GM23338 (cell line): ENCODE measurements around the gene THUMPD3. TPM values are rescaled to one million over a fixed set of nuclear protein-coding genes. Genes with fewer than 3 reads are reported as not detected.

Experiments
- ATAC-seq: fragments of 200-7000 bp; cut with Tn5 transposase; 3 replicates; pipeline ENCODE4 v1.9.1; 2020
- DNase-seq: peaks from one replicate; pipeline ENCODE4 v3.0.0-alpha.2; 2015; ENCODE audit warnings: low spot score
- H2AFZ ChIP-seq: fragments of 200-600 bp; sonication (generic); 2 replicates; pipeline ENCODE4 v1.8.0; 2016; ENCODE audit warnings: antibody characterized with exemption, mild to moderate bottlenecking, moderate library complexity
- H3F3A ChIP-seq: fragments of 200-600 bp; sonication (generic); replicated peaks from 2 replicates; pipeline ENCODE4 v1.8.0; 2017; ENCODE audit warnings: antibody characterized with exemption, mixed run types, low read depth
- H3K27ac ChIP-seq: fragments of 200-600 bp; sonication (generic); 2 replicates; pipeline ENCODE4 v1.6.1; 2016; ENCODE audit warnings: low read depth
- H3K27me3 ChIP-seq: fragments of 200-600 bp; sonication (generic); 2 replicates; pipeline ENCODE4 v1.8.0; 2016; ENCODE audit warnings: mild to moderate bottlenecking, mixed run types, moderate library complexity; ENCODE audit not compliant: insufficient read depth
- H3K36me3 ChIP-seq: fragments of 200-600 bp; sonication (generic); 2 replicates; pipeline ENCODE4 v1.8.0; 2016; ENCODE audit warnings: mild to moderate bottlenecking; ENCODE audit not compliant: insufficient read depth
- H3K4me1 ChIP-seq: fragments of 200-600 bp; sonication (generic); 2 replicates; pipeline ENCODE4 v1.8.0; 2016; ENCODE audit warnings: mild to moderate bottlenecking, moderate library complexity; ENCODE audit not compliant: insufficient read depth
- H3K4me2 ChIP-seq: fragments of 200-600 bp; sonication (generic); 2 replicates; pipeline ENCODE4 v1.7.1; 2017; ENCODE audit warnings: mixed run types
- H3K4me3 ChIP-seq: fragments of 200-600 bp; sonication (generic); 2 replicates; pipeline ENCODE4 v1.6.1; 2016; ENCODE audit warnings: mixed run types
- H3K79me2 ChIP-seq: fragments of 200-600 bp; sonication (generic); replicated peaks from 2 replicates; pipeline ENCODE4 v1.8.0; 2017; ENCODE audit warnings: mild to moderate bottlenecking; ENCODE audit not compliant: insufficient read depth
- H3K9me2 ChIP-seq: fragments of 200-600 bp; sonication (generic); 2 replicates; pipeline ENCODE4 v1.8.0; 2017; ENCODE audit not compliant: insufficient read depth
- H4K20me1 ChIP-seq: fragments of 200-600 bp; sonication (generic); replicated peaks from 2 replicates; pipeline ENCODE4 v1.8.0; 2017; ENCODE audit warnings: mild to moderate bottlenecking; ENCODE audit not compliant: insufficient read depth
- H3K27ac Mint-ChIP-seq: 2 replicates; pipeline ENCODE4 v1.8.0; 2020; ENCODE audit warnings: inconsistent platforms, mild to moderate bottlenecking, moderate library complexity, mixed read lengths
- H3K27me3 Mint-ChIP-seq: 3 replicates; pipeline ENCODE4 v1.8.0; 2022; ENCODE audit warnings: low read depth, mild to moderate bottlenecking, moderate library complexity, mixed read lengths, inconsistent platforms; ENCODE audit not compliant: insufficient read depth, poor library complexity
- H3K36me3 Mint-ChIP-seq: 3 replicates; pipeline ENCODE4 v1.8.0; 2021; ENCODE audit warnings: low read depth, mild to moderate bottlenecking, inconsistent platforms, moderate library complexity, mixed read lengths
- H3K4me1 Mint-ChIP-seq: 3 replicates; pipeline ENCODE4 v1.8.0; 2020; ENCODE audit warnings: mild to moderate bottlenecking, inconsistent platforms, mixed read lengths
- H3K4me3 Mint-ChIP-seq: 3 replicates; pipeline ENCODE4 v1.8.0; 2021; ENCODE audit warnings: moderate library complexity, mild to moderate bottlenecking, inconsistent platforms, mixed read lengths
- H3K9me3 Mint-ChIP-seq: 3 replicates; pipeline ENCODE4 v1.8.0; 2020; ENCODE audit warnings: moderate library complexity, mild to moderate bottlenecking, inconsistent platforms, mixed read lengths
- CREB1 ChIP-seq: fragments of 250-450 bp; sonication (Bioruptor Pico); IDR thresholded peaks from 2 replicates; pipeline ENCODE4 v1.5.0; 2020; ENCODE audit warnings: low read depth, mild to moderate bottlenecking, moderate library complexity
- EZH2 ChIP-seq: fragments of 200-600 bp; sonication (generic); IDR thresholded peaks from one replicate; pipeline ENCODE4 v1.8.0; 2017; ENCODE audit warnings: antibody characterized with exemption, mild to moderate bottlenecking, low read depth; ENCODE audit not compliant: unreplicated experiment
- EZH2phosphoT487 ChIP-seq: fragments of 200-600 bp; sonication (generic); IDR thresholded peaks from one replicate; pipeline ENCODE4 v1.8.1; 2018; ENCODE audit warnings: antibody characterized with exemption; ENCODE audit not compliant: unreplicated experiment
- JUNB ChIP-seq: IDR thresholded peaks from one replicate; pipeline ENCODE4 v1.6.1; 2016; ENCODE audit warnings: antibody characterized with exemption; ENCODE audit not compliant: unreplicated experiment
- NANOG ChIP-seq: IDR thresholded peaks from 2 replicates; pipeline ENCODE4 v1.6.1; 2016; ENCODE audit warnings: antibody characterized with exemption, borderline replicate concordance
- POLR2AphosphoS5 ChIP-seq: IDR thresholded peaks from 2 replicates; pipeline ENCODE4 v1.6.1; 2016; ENCODE audit warnings: antibody characterized with exemption, low read depth
- STAT1 ChIP-seq: IDR thresholded peaks from one replicate; pipeline ENCODE4 v1.6.1; 2016; ENCODE audit warnings: antibody characterized with exemption; ENCODE audit not compliant: unreplicated experiment
- ZNF114 ChIP-seq: fragments of 250-450 bp; sonication (Bioruptor Pico); IDR thresholded peaks from 2 replicates; pipeline ENCODE4 v1.5.0; 2020; ENCODE audit warnings: mild to moderate bottlenecking, moderate library complexity
- ZNF331 ChIP-seq: fragments of 250-450 bp; sonication (Bioruptor Pico); IDR thresholded peaks from 2 replicates; pipeline ENCODE4 v1.5.0; 2020; ENCODE audit warnings: low read depth, mild to moderate bottlenecking, moderate library complexity
- polyA plus RNA-seq: library from polyadenylated mRNA; unstranded; fragments of >200 nt; fragmentation: Nextera tagmentation; extraction: Ambion mirVana; gene quantifications from 2 replicates; pipeline ENCODE4 v1.2.1, GENCODE V29; 2016
- total RNA-seq: library from RNA; depleted of rRNA; stranded (reverse); fragments of >200 nt; shearing (Covaris generic); gene quantifications from 2 replicates; pipeline ENCODE4 v1.2.3, GENCODE V29; 2014
- TF ChIP-seq, protein P1 (sequence below), 2 experiments: fragments of 200-600 bp in 1 of 2; sonication (generic) in 1 of 2; conservative IDR thresholded peaks; 2 replicates each; pipeline versions ENCODE4 v1.5.1 to v1.6.1; 2016 to 2017; ENCODE audit warnings: antibody characterized with exemption in 2 of 2, low read depth in 2 of 2, mild to moderate bottlenecking in 2 of 2, moderate library complexity in 1 of 2
- TF ChIP-seq, protein P2 (sequence below): fragments of 250-450 bp; sonication (Bioruptor Pico); IDR thresholded peaks from 2 replicates; pipeline ENCODE4 v1.5.0; 2020; ENCODE audit warnings: mild to moderate bottlenecking, moderate library complexity

Gene THUMPD3
- total and polyA plus RNA-seq, 2 experiments from 2014 or later, result 30.1 to 54.1 TPM

DNA sequence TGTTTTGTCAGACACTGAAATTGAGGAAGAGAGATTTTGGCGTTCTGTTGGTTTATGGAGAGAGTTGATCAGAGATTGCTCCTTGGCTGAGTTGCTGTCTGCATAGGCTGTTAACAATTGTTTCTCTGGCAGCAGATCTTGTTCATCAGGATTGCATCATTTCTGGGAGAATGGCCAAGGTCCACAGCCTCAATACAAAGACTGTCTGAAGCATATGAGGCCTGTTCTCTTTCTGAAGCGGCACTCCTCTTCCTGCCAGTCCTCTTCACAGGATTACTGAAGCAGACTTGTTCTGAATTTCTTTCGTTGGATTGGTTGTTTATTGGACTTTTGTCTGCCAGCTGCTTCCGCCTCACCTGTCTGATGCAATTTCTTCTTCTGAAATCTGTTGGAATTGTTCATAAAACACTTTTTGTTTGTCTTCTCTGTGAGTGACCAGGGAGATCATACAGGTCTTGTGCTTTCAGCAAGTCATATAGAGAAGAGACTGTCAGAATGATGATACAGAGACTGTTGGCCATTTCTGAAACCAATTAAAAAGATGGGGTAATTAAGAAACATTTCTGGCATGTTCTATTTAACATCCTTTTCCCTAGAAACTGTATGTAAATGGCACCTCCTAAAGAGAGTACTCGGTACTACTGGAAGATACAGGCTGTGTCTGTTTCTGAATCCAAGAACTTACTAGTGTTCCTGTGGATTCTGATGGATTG lies 60.0 kb downstream of the THUMPD3 start:
- no peaks in the 10 kb centered on the region for H3F3A ChIP-seq
- DNase-seq (peak; percentile 75), ATAC-seq (peak; percentile 85)
- Mint-ChIP-seq H3K27me3 (peaks cover 2% of the 10 kb centered on the region), H3K27ac (peak overlapping the region; percentile 98), H3K4me3 (peak overlapping the region; percentile 36), H3K36me3 (peaks cover 34% of the 10 kb centered on the region), H3K9me3 (no peaks in the 10 kb centered on the region), H3K4me1 (peaks cover 25% of the 10 kb centered on the region)
- peaks cover 21% of the 10 kb centered on the region; the same call in 1 of the 2 replicates for H4K20me1 ChIP-seq
- H3K27ac ChIP-seq, result peak overlapping the region; percentile 88
- TF ChIP-seq ZNF331, result no peak
- TF ChIP-seq, protein P1, sequence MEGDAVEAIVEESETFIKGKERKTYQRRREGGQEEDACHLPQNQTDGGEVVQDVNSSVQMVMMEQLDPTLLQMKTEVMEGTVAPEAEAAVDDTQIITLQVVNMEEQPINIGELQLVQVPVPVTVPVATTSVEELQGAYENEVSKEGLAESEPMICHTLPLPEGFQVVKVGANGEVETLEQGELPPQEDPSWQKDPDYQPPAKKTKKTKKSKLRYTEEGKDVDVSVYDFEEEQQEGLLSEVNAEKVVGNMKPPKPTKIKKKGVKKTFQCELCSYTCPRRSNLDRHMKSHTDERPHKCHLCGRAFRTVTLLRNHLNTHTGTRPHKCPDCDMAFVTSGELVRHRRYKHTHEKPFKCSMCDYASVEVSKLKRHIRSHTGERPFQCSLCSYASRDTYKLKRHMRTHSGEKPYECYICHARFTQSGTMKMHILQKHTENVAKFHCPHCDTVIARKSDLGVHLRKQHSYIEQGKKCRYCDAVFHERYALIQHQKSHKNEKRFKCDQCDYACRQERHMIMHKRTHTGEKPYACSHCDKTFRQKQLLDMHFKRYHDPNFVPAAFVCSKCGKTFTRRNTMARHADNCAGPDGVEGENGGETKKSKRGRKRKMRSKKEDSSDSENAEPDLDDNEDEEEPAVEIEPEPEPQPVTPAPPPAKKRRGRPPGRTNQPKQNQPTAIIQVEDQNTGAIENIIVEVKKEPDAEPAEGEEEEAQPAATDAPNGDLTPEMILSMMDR (conservative IDR thresholded peaks at IDR 0.05; ENCODE audit: low read depth in 2 of 2), result peak; percentile 55 to 73
- H3K4me2 ChIP-seq, result peak overlapping the region; percentile 34
- no peaks in the 10 kb centered on the region for H3K9me2 ChIP-seq
- no peaks in the 10 kb centered on the region for H3K27me3 ChIP-seq
- peaks cover 3% of the 10 kb centered on the region; the same call in 1 of the 2 replicates for H3K36me3 ChIP-seq
- H3K4me1 ChIP-seq, result peaks cover 16% of the 10 kb centered on the region
- no peak overlapping the region for H3K4me3 ChIP-seq
- H2AFZ ChIP-seq, result no peak overlapping the region
- peaks cover 98% of the 10 kb centered on the region for H3K79me2 ChIP-seq

DNA sequence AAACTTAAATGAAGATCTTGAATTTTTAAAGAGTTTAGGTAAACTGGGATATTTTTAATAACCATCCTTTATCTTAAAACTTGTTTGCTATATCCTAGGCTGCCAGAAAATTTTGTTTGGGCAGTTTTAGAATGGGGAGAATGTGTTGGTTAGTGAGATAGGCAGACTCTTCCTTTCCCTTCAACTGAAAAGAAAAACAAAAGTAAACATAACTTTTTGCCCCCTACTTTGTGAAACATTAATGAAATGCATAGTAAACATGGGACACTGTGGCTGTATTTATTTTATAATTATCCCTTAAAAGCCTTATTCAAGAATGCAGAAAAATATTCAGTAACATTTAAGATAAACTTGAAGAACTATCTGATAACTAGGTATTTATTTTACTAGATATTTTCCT lies 65.6 kb downstream of the THUMPD3 start:
- peaks cover 83% of the 10 kb centered on the region for H3K79me2 ChIP-seq
- Mint-ChIP-seq H3K4me3 (no peak overlapping the region), H3K27ac (no peak overlapping the region), H3K36me3 (peaks cover 80% of the 10 kb centered on the region), H3K4me1 (peaks cover 1% of the 10 kb centered on the region), H3K27me3 (peaks cover 2% of the 10 kb centered on the region), H3K9me3 (no peaks in the 10 kb centered on the region)
- no peaks in the 10 kb centered on the region for H3K9me2 ChIP-seq
- H4K20me1 ChIP-seq, result peaks cover 60% of the 10 kb centered on the region
- peak overlapping the region; percentile 33; the same call in 1 of the 2 replicates for H3K27ac ChIP-seq
- ATAC-seq (no peak), DNase-seq (no peak)
- no peak overlapping the region for H3K4me2 ChIP-seq
- H2AFZ ChIP-seq, result no peak overlapping the region
- H3K4me3 ChIP-seq, result no peak overlapping the region
- 0 out of 2 replicates have a peak, but pooled peaks cover 4% of the 10 kb centered on the region for H3K4me1 ChIP-seq
- H3K27me3 ChIP-seq, result no peaks in the 10 kb centered on the region
- peaks cover 59% of the 10 kb centered on the region for H3K36me3 ChIP-seq
- H3F3A ChIP-seq, result peaks cover 4% of the 10 kb centered on the region
- no peak for TF ChIP-seq ZNF114 (CRISPR knock-in tag)
- no peak for TF ChIP-seq NANOG
- no peak for TF ChIP-seq EZH2phosphoT487
- no peak for TF ChIP-seq STAT1
- TF ChIP-seq, protein P1 (conservative IDR thresholded peaks at IDR 0.05; ENCODE audit: low read depth in 2 of 2), result no peak
- no peak for TF ChIP-seq JUNB
- TF ChIP-seq CREB1, result no peak
- TF ChIP-seq, protein P2, sequence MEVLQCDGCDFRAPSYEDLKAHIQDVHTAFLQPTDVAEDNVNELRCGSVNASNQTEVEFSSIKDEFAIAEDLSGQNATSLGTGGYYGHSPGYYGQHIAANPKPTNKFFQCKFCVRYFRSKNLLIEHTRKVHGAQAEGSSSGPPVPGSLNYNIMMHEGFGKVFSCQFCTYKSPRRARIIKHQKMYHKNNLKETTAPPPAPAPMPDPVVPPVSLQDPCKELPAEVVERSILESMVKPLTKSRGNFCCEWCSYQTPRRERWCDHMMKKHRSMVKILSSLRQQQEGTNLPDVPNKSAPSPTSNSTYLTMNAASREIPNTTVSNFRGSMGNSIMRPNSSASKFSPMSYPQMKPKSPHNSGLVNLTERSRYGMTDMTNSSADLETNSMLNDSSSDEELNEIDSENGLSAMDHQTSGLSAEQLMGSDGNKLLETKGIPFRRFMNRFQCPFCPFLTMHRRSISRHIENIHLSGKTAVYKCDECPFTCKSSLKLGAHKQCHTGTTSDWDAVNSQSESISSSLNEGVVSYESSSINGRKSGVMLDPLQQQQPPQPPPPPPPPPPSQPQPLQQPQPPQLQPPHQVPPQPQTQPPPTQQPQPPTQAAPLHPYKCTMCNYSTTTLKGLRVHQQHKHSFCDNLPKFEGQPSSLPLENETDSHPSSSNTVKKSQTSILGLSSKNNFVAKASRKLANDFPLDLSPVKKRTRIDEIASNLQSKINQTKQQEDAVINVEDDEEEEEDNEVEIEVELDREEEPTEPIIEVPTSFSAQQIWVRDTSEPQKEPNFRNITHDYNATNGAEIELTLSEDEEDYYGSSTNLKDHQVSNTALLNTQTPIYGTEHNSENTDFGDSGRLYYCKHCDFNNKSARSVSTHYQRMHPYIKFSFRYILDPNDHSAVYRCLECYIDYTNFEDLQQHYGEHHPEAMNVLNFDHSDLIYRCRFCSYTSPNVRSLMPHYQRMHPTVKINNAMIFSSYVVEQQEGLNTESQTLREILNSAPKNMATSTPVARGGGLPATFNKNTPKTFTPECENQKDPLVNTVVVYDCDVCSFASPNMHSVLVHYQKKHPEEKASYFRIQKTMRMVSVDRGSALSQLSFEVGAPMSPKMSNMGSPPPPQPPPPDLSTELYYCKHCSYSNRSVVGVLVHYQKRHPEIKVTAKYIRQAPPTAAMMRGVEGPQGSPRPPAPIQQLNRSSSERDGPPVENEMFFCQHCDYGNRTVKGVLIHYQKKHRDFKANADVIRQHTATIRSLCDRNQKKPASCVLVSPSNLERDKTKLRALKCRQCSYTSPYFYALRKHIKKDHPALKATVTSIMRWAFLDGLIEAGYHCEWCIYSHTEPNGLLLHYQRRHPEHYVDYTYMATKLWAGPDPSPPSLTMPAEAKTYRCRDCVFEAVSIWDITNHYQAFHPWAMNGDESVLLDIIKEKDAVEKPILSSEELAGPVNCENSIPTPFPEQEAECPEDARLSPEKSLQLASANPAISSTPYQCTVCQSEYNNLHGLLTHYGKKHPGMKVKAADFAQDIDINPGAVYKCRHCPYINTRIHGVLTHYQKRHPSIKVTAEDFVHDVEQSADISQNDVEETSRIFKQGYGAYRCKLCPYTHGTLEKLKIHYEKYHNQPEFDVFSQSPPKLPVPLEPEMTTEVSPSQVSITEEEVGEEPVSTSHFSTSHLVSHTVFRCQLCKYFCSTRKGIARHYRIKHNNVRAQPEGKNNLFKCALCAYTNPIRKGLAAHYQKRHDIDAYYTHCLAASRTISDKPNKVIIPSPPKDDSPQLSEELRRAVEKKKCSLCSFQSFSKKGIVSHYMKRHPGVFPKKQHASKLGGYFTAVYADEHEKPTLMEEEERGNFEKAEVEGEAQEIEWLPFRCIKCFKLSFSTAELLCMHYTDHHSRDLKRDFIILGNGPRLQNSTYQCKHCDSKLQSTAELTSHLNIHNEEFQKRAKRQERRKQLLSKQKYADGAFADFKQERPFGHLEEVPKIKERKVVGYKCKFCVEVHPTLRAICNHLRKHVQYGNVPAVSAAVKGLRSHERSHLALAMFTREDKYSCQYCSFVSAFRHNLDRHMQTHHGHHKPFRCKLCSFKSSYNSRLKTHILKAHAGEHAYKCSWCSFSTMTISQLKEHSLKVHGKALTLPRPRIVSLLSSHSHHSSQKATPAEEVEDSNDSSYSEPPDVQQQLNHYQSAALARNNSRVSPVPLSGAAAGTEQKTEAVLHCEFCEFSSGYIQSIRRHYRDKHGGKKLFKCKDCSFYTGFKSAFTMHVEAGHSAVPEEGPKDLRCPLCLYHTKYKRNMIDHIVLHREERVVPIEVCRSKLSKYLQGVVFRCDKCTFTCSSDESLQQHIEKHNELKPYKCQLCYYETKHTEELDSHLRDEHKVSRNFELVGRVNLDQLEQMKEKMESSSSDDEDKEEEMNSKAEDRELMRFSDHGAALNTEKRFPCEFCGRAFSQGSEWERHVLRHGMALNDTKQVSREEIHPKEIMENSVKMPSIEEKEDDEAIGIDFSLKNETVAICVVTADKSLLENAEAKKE, result no peak
- no peak for TF ChIP-seq EZH2
- TF ChIP-seq POLR2AphosphoS5, result no peak
- TF ChIP-seq ZNF331, result no peak
